NT2/D1 (cell line): ENCODE results near the gene MRGPRF.

Source experiments
- SUZ12 ChIP-seq: IDR thresholded peaks from 2 replicates; pipeline ENCODE4 v1.6.1; 2011; ENCODE audit not compliant: insufficient read length, insufficient read depth; ENCODE audit errors: extremely low read depth
- YY1 ChIP-seq: IDR thresholded peaks from 2 replicates; pipeline ENCODE4 v1.6.1; 2011; ENCODE audit not compliant: insufficient read length, insufficient read depth
- ZNF274 ChIP-seq: IDR thresholded peaks from 2 replicates; pipeline ENCODE4 v1.6.1; 2011; ENCODE audit warnings: mild to moderate bottlenecking, low read depth, low read length

DNA sequence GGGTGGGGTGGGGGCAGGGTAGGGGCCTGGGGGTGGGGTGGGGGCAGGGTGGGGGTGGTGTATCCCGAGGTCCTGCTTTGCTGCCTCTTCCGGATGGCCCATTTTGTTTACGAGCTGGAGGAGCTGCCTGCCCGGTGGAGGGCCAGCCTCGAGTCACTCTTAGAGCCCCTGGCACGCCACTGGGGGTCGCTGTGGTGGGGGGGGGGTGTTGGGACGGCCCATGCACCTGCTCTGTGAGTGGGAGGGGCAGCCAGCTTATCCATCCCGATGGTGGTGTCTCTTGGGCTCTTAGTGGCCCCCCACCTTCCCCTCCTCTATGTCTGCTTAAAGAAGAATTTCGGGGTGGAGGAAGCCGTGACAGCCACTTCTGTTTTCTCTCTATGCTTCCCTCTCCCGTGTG, 56.9 kb downstream of the MRGPRF start:
- no peak for TF ChIP-seq YY1
- no peak for TF ChIP-seq ZNF274
- no peak for TF ChIP-seq SUZ12
